ENCODE results near the gene LAMC2.
"Not testable (repeated sequence)": the region's sequence is repeated elsewhere in the genome, so short reads cannot be mapped to it uniquely, and the experiment has no call there.

The LAMC2 gene

DNA sequence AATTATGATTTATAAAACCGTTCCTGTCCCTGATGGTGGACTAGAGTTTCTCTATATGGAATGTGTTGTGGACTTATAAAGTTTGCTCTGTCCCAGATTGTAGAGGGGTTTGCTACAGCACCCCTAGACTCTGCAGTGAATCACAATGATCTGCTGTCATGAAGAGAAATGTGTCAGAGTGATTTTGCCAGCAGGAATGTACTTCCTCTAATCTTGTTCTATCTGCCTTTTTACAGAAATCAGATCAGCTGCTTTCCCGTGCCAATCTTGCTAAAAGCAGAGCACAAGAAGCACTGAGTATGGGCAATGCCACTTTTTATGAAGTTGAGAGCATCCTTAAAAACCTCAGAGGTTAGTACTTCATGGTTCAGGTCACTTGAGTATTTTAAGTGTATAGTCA, 52.0 kb downstream of the LAMC2 start:
- Histone ChIP-seq H3K4me3 (ENCODE audit: low read length) (no peak overlapping the region), H2AFZ (ENCODE audit: low read depth, low read length) (no peak overlapping the region), H3K9me3 (ENCODE audit: low read length) (no peaks in the 10 kb centered on the region), H3K27me3 (ENCODE audit: insufficient read depth, low read length) (no peaks in the 10 kb centered on the region), H3K4me1 (ENCODE audit: insufficient read depth, low read length) (peaks cover 5% of the 10 kb centered on the region), H3K36me3 (ENCODE audit: insufficient read depth, low read length) (no peaks in the 10 kb centered on the region)

DNA sequence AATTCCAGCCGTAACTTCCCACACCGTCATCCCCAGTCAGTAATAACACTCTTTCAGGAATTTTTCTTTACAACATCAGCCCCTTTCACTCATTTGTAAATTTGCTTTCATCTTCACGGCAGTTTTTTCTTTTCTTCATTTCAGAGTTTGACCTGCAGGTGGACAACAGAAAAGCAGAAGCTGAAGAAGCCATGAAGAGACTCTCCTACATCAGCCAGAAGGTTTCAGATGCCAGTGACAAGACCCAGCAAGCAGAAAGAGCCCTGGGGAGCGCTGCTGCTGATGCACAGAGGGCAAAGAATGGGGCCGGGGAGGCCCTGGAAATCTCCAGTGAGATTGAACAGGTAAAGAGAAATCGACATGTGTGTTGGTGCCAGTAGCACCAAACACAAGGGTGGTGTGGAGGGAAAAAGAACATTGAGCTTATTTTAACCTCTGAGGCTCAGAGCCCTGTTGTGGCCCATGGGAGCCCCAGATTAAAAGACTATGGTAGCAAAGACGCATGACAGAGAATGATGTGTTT, 53.2 kb downstream of the LAMC2 start:
- Histone ChIP-seq H3K4me3 (ENCODE audit: low read length) (no peak overlapping the region), H2AFZ (ENCODE audit: low read depth, low read length) (no peak overlapping the region), H3K9me3 (ENCODE audit: low read length) (no peaks in the 10 kb centered on the region), H3K27me3 (ENCODE audit: insufficient read depth, low read length) (no peaks in the 10 kb centered on the region), H3K4me1 (ENCODE audit: insufficient read depth, low read length) (peaks cover 4% of the 10 kb centered on the region), H3K36me3 (ENCODE audit: insufficient read depth, low read length) (no peaks in the 10 kb centered on the region)

- Histone ChIP-seq H3K27me3 (ENCODE audit: insufficient read depth, low read length) (no peaks in the 10 kb centered on the region), H3K4me3 (ENCODE audit: low read length) (no peak overlapping the region), H3K36me3 (ENCODE audit: insufficient read depth, low read length) (no peaks in the 10 kb centered on the region), H3K9me3 (ENCODE audit: low read length) (no peaks in the 10 kb centered on the region), H2AFZ (ENCODE audit: low read depth, low read length) (no peak overlapping the region), H3K4me1 (ENCODE audit: insufficient read depth, low read length) (no peaks in the 10 kb centered on the region)
Observed at GRCh38 chr1:183239793-183240525, 53.9 kb downstream of the LAMC2 start.

- no peak overlapping the region for H3K4me3 ChIP-seq (ENCODE audit: low read length)
- H3K9me3 ChIP-seq (ENCODE audit: low read length): no peaks in the 10 kb centered on the region
- no peak overlapping the region for H2AFZ ChIP-seq (ENCODE audit: low read depth, low read length)
- no peaks in the 10 kb centered on the region for H3K27me3 ChIP-seq (ENCODE audit: insufficient read depth, low read length)
- peaks cover 3% of the 10 kb centered on the region for H3K4me1 ChIP-seq (ENCODE audit: insufficient read depth, low read length)
- H3K36me3 ChIP-seq (ENCODE audit: insufficient read depth, low read length): no peaks in the 10 kb centered on the region
Observed at GRCh38 chr1:183240526-183240825, 54.4 kb downstream of the LAMC2 start.

DNA sequence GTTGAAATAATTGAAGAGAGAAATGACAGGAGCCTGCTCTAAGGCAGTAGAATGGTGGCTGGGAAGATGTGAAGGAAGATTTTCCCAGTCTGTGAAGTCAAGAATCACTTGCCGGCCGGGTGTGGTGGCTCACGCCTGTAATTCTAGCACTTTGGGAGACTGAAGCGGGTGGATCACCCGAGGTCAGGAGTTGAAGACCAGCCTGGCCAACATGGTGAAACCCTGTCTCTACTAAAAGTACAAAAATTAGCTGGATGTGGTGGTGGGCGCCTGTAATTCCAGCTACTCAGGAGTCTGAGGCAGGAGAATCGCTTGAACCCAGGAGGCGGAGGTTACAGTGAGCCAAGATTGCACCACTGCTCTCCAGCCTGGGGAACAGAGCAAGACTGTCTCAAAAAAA, 54.8 kb downstream of the LAMC2 start:
- H3K9me3 ChIP-seq (ENCODE audit: low read length); H2AFZ ChIP-seq (ENCODE audit: low read depth, low read length); H3K4me1 ChIP-seq (ENCODE audit: insufficient read depth, low read length); H3K36me3 ChIP-seq (ENCODE audit: insufficient read depth, low read length); H3K4me3 ChIP-seq (ENCODE audit: low read length); H3K27me3 ChIP-seq (ENCODE audit: insufficient read depth, low read length): not testable (repeated sequence)

DNA sequence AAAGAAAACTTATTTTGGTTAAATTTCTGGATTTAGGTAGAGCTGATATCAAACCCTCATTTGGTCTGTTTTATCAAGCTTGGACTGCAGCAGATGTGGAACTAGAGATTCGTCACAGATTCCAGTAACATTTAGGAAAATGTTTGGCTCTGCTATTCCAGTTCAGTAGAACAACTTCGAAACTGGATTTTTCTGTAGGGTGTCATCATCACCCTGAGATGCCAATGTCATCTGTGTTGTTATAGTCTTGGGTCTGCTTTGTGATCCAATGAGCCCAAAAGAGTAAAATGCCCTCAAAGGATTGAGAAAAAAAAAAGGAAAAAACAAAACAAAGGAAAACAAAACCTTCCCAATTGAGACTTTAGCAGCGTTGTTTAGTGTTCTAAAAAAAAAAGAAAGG, 55.4 kb downstream of the LAMC2 start:
- H3K9me3 ChIP-seq (ENCODE audit: low read length): no peaks in the 10 kb centered on the region
- no peaks in the 10 kb centered on the region for H3K36me3 ChIP-seq (ENCODE audit: insufficient read depth, low read length)
- H2AFZ ChIP-seq (ENCODE audit: low read depth, low read length): no peak overlapping the region
- peaks cover 4% of the 10 kb centered on the region for H3K4me1 ChIP-seq (ENCODE audit: insufficient read depth, low read length)
- no peak overlapping the region for H3K4me3 ChIP-seq (ENCODE audit: low read length)
- H3K27me3 ChIP-seq (ENCODE audit: insufficient read depth, low read length): no peaks in the 10 kb centered on the region

DNA sequence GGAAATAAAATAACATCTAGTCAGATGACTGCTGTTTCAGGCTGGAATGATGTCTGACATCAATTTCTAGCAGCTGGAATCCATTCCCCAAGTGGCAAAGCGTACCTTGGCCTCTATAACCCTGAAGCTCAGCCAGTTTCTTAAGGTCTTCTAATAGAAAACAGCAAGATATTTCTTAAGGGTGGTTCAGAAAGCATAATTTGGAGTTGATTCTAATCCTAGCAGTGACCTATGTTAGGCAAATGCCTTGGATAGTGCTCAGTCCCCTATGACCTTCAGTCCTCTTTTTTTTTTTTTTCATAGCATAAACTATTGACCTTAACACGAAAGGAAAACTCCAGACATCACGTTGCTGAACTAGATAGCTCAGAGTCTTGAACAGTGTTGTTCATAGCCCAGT, 56.5 kb downstream of the LAMC2 start:
- Histone ChIP-seq H3K36me3 (ENCODE audit: insufficient read depth, low read length) (no peaks in the 10 kb centered on the region), H3K4me1 (ENCODE audit: insufficient read depth, low read length) (peaks cover 4% of the 10 kb centered on the region), H3K4me3 (ENCODE audit: low read length) (no peak overlapping the region), H2AFZ (ENCODE audit: low read depth, low read length) (no peak overlapping the region), H3K27me3 (ENCODE audit: insufficient read depth, low read length) (no peaks in the 10 kb centered on the region), H3K9me3 (ENCODE audit: low read length) (peaks cover 2% of the 10 kb centered on the region)

GRCh38 chr1:183243161-183244050, 57.3 kb downstream of the LAMC2 start:
- Histone ChIP-seq H3K9me3 (ENCODE audit: low read length) (peaks cover 2% of the 10 kb centered on the region), H3K36me3 (ENCODE audit: insufficient read depth, low read length) (no peaks in the 10 kb centered on the region), H3K4me1 (ENCODE audit: insufficient read depth, low read length) (peaks cover 4% of the 10 kb centered on the region), H3K4me3 (ENCODE audit: low read length) (no peak overlapping the region), H2AFZ (ENCODE audit: low read depth, low read length) (no peak overlapping the region), H3K27me3 (ENCODE audit: insufficient read depth, low read length) (no peaks in the 10 kb centered on the region)

- Histone ChIP-seq H3K27me3 (ENCODE audit: insufficient read depth, low read length) (no peaks in the 10 kb centered on the region), H3K4me1 (ENCODE audit: insufficient read depth, low read length) (peaks cover 4% of the 10 kb centered on the region), H3K36me3 (ENCODE audit: insufficient read depth, low read length) (no peaks in the 10 kb centered on the region), H3K4me3 (ENCODE audit: low read length) (no peak overlapping the region), H2AFZ (ENCODE audit: low read depth, low read length) (no peak overlapping the region), H3K9me3 (ENCODE audit: low read length) (peaks cover 2% of the 10 kb centered on the region)
Observed at GRCh38 chr1:183244466-183244865, 58.4 kb downstream of the LAMC2 start.

DNA sequence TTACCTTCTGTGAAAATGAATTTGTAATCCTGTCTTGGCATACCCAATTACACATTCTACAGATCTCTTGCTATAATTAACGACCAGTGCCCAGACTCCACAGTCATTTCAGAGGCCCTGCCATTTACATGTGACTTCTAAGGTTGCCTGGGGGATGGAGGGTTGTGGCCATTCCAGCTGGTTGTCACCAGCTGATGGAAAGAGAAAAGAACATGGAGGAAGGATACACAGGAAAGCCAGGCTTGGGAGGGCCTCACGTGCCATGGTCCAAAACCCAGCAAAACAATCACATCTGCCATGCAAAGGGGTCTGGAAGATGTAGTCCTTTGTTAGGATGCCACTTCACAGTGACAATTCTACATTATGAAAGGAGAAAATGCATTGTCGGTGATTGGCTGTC, 59.3 kb downstream of the LAMC2 start:
- Histone ChIP-seq H3K9me3 (ENCODE audit: low read length) (peaks cover 7% of the 10 kb centered on the region), H3K4me1 (ENCODE audit: insufficient read depth, low read length) (peaks cover 4% of the 10 kb centered on the region), H3K36me3 (ENCODE audit: insufficient read depth, low read length) (no peaks in the 10 kb centered on the region), H3K27me3 (ENCODE audit: insufficient read depth, low read length) (no peaks in the 10 kb centered on the region), H2AFZ (ENCODE audit: low read depth, low read length) (no peak overlapping the region), H3K4me3 (ENCODE audit: low read length) (no peak overlapping the region)

GRCh38 chr1:183246436-183246835, 60.4 kb downstream of the LAMC2 start:
- H3K4me3 ChIP-seq (ENCODE audit: low read length): no peak overlapping the region
- peaks cover 7% of the 10 kb centered on the region for H3K9me3 ChIP-seq (ENCODE audit: low read length)
- H2AFZ ChIP-seq (ENCODE audit: low read depth, low read length): no peak overlapping the region
- no peaks in the 10 kb centered on the region for H3K27me3 ChIP-seq (ENCODE audit: insufficient read depth, low read length)
- no peaks in the 10 kb centered on the region for H3K36me3 ChIP-seq (ENCODE audit: insufficient read depth, low read length)
- peaks cover 4% of the 10 kb centered on the region for H3K4me1 ChIP-seq (ENCODE audit: insufficient read depth, low read length)

GRCh38 chr1:183247066-183247465, 61.0 kb downstream of the LAMC2 start:
- Histone ChIP-seq H3K36me3 (ENCODE audit: insufficient read depth, low read length) (no peaks in the 10 kb centered on the region), H3K9me3 (ENCODE audit: low read length) (peaks cover 9% of the 10 kb centered on the region), H3K27me3 (ENCODE audit: insufficient read depth, low read length) (no peaks in the 10 kb centered on the region), H2AFZ (ENCODE audit: low read depth, low read length) (no peak overlapping the region), H3K4me1 (ENCODE audit: insufficient read depth, low read length) (peaks cover 4% of the 10 kb centered on the region), H3K4me3 (ENCODE audit: low read length) (no peak overlapping the region)

GRCh38 chr1:183247484-183247883, 61.4 kb downstream of the LAMC2 start:
- Histone ChIP-seq H3K27me3 (ENCODE audit: insufficient read depth, low read length) (no peaks in the 10 kb centered on the region), H2AFZ (ENCODE audit: low read depth, low read length) (no peak overlapping the region), H3K36me3 (ENCODE audit: insufficient read depth, low read length) (no peaks in the 10 kb centered on the region), H3K9me3 (ENCODE audit: low read length) (peaks cover 9% of the 10 kb centered on the region), H3K4me3 (ENCODE audit: low read length) (no peak overlapping the region), H3K4me1 (ENCODE audit: insufficient read depth, low read length) (peaks cover 4% of the 10 kb centered on the region)
